KMS-11 (cell line): ENCODE measurements around the gene ANXA4.
"Not testable (repeated sequence)": the region's sequence is repeated elsewhere in the genome, so short reads cannot be mapped to it uniquely, and the experiment has no call there.

ENCODE experiments used
- H2AFZ ChIP-seq: fragments of 200-600 bp; sonication (generic); 2 replicates; pipeline ENCODE4 v1.6.1; 2016; ENCODE audit warnings: antibody characterized with exemption, mixed run types, low read depth
- H3K27ac ChIP-seq: fragments of 200-600 bp; sonication (generic); 2 replicates; pipeline ENCODE4 v1.6.1; 2016; ENCODE audit warnings: mild to moderate bottlenecking, mixed run types
- H3K27me3 ChIP-seq: fragments of 200-600 bp; sonication (generic); 2 replicates; pipeline ENCODE4 v1.6.1; 2017; ENCODE audit warnings: mild to moderate bottlenecking, low read depth, mixed run types, moderate library complexity; ENCODE audit not compliant: insufficient read depth
- H3K36me3 ChIP-seq: fragments of 200-600 bp; sonication (generic); 2 replicates; pipeline ENCODE4 v1.6.1; 2017; ENCODE audit warnings: mild to moderate bottlenecking, mixed run types; ENCODE audit not compliant: insufficient read depth
- H3K4me1 ChIP-seq: fragments of 200-600 bp; sonication (generic); 2 replicates; pipeline ENCODE4 v1.6.1; 2016; ENCODE audit warnings: mild to moderate bottlenecking, low read depth, mixed run types; ENCODE audit not compliant: poor library complexity, severe bottlenecking
- H3K4me2 ChIP-seq: fragments of 200-600 bp; sonication (generic); 2 replicates; pipeline ENCODE4 v1.7.0; 2016; ENCODE audit warnings: mild to moderate bottlenecking, mixed run types
- H3K4me3 ChIP-seq: fragments of 200-600 bp; sonication (generic); IDR thresholded peaks from 2 replicates; pipeline ENCODE4 v1.6.1; 2017; ENCODE audit warnings: low read depth, low read length, mixed read lengths; ENCODE audit not compliant: insufficient read depth
- H3K79me2 ChIP-seq: fragments of 200-600 bp; sonication (generic); 2 replicates; pipeline ENCODE4 v1.6.1; 2016; ENCODE audit warnings: low read depth, mixed run types; ENCODE audit not compliant: insufficient read depth
- H3K9ac ChIP-seq: fragments of 200-600 bp; sonication (generic); 2 replicates; pipeline ENCODE4 v1.6.1; 2016; ENCODE audit warnings: mild to moderate bottlenecking, mixed run types
- H4K20me1 ChIP-seq: fragments of 200-600 bp; sonication (generic); 2 replicates; pipeline ENCODE4 v1.6.1; 2016; ENCODE audit warnings: mild to moderate bottlenecking, mixed run types; ENCODE audit not compliant: insufficient read depth
- CTCF ChIP-seq: fragments of 200-600 bp; sonication (generic); conservative IDR thresholded peaks from 2 replicates; pipeline ENCODE4 v1.6.1; 2017; ENCODE audit warnings: low read depth, mild to moderate bottlenecking, antibody characterized with exemption, low read length, moderate library complexity, mixed read lengths

The ANXA4 gene

DNA sequence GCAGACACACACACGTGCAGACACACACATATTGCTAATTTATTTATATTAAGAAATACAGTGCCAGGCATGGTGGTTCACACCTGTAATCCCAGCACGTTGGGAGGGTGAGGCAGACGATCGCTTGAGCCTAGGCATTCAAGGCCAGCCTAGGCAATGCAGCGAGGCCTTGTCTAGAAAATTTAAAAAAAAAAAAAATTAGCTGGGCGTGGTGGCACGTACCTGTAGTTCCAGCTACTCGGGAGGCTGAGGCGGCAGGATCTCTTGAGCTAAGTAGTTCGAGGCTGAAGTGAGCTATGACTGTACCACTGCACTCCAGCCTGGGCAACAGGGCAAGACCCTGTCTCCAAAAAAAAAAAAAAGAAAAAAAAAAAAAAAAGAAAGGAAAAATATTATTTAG, 28.8 kb downstream of the ANXA4 start:
- TF ChIP-seq CTCF = no peak
- Histone ChIP-seq H3K9ac (no peak overlapping the region), H3K36me3 (no peaks in the 10 kb centered on the region), H3K27ac (no peak overlapping the region), H4K20me1 (no peaks in the 10 kb centered on the region), H3K4me2 (no peak overlapping the region), H3K4me1 (peaks cover 33% of the 10 kb centered on the region), H3K27me3 (no peaks in the 10 kb centered on the region), H3K79me2 (no peaks in the 10 kb centered on the region), H3K4me3 (no peak overlapping the region), H2AFZ (no peak overlapping the region)

GRCh38 chr2:69771461-69771860, 29.5 kb downstream of the ANXA4 start:
- no peak overlapping the region for H3K9ac ChIP-seq
- H3K36me3 ChIP-seq = no peaks in the 10 kb centered on the region
- H3K27me3 ChIP-seq = no peaks in the 10 kb centered on the region
- H3K27ac ChIP-seq = no peak overlapping the region
- H3K4me3 ChIP-seq = no peak overlapping the region
- H4K20me1 ChIP-seq = no peaks in the 10 kb centered on the region
- H3K79me2 ChIP-seq = no peaks in the 10 kb centered on the region
- no peak overlapping the region for H3K4me2 ChIP-seq
- peaks cover 27% of the 10 kb centered on the region for H3K4me1 ChIP-seq
- TF ChIP-seq CTCF = no peak
- H2AFZ ChIP-seq = no peak overlapping the region

DNA sequence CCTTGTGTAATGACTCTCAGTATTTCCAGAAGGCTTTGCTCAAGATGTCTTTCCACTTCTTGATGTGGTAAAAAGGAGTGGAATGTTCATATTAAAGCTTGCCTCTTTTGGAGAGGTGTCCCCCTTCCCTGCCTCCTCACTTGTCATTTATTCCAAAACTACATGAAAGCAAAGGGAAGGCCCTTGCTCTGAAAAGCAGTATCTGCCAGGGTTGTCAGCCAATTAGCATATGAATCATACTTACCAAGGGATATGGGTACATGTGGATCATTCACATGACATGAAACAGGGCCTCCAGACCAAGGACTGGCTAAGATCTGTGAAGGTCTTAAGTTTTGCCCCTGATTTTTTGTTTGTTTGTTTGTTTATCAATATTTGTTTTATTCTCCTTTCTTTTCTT, 31.3 kb downstream of the ANXA4 start:
- peaks cover 19% of the 10 kb centered on the region for H3K4me1 ChIP-seq

DNA sequence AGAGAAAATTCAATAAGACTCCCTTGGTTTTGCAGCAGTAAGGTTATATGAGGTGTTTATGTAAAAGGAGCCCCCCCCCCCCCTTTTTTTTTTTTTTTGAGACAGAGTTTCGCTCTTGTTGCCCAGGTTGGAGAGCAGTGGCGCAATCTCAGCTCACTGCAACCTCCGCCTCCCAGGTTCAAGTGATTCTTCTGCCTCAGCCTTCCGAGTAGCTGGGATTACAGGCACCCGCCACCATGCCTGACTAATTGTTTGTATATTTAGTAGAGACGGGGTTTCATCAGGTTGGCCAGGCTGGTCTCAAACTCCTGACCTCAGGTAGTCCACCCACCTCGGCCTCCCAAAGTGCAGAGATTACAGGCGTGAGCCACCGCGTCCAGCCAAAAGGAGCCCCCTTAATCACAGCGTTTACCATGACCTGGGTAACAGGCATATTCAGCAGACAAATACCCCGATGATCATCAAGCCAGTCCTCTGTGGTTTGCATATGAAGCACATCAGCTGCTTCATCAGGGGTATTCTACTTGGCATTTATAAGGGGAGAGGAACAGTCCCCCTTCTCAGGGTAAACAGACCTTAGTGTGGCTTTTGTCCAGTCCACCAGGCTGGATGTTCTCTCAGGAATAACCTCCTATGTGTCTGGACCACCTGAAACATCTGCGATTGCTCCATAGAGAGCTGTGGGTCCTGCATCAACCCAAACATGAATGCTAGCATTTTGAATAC, 32.5 kb downstream of the ANXA4 start:
- not testable (repeated sequence) for H3K4me2 ChIP-seq, H4K20me1 ChIP-seq, H3K27me3 ChIP-seq, H3K4me3 ChIP-seq, H3K9ac ChIP-seq, H2AFZ ChIP-seq, H3K79me2 ChIP-seq, H3K27ac ChIP-seq, H3K36me3 ChIP-seq
- peaks cover 13% of the 10 kb centered on the region for H3K4me1 ChIP-seq

More for the DNA sequence above, 31.3 kb downstream of the ANXA4 start:
- Histone ChIP-seq H4K20me1 (no peaks in the 10 kb centered on the region), H3K27ac (no peak overlapping the region), H3K36me3 (no peaks in the 10 kb centered on the region), H3K4me2 (no peak overlapping the region), H3K27me3 (no peaks in the 10 kb centered on the region), H3K9ac (no peak overlapping the region), H2AFZ (no peak overlapping the region), H3K79me2 (no peaks in the 10 kb centered on the region), H3K4me3 (no peak overlapping the region)
- no peak for TF ChIP-seq CTCF
